GM19372 (cell line): ENCODE data around the gene ZBTB16.

Source experiments
- ATAC-seq: cut with Tn5 transposase; IDR thresholded peaks from one replicate; pipeline ENCODE4 v1.9.1; 2021; ENCODE audit warnings: mild to moderate bottlenecking, low read depth, moderate library complexity; ENCODE audit not compliant: unreplicated experiment

The ZBTB16 gene

GRCh38 chr11:114063149-114063828 is 3.8 kb downstream of the ZBTB16 start:
- ATAC-seq: no peak

- ATAC-seq: no peak
These were observed 4.3 kb downstream of the ZBTB16 start for GRCh38 chr11:114063829-114064201.

GRCh38 chr11:114064216-114064615 is 4.7 kb downstream of the ZBTB16 start:
- ATAC-seq: no peak

GRCh38 chr11:114065094-114065493 is 5.6 kb downstream of the ZBTB16 start:
- ATAC-seq: no peak

- no peak for ATAC-seq
These were observed 6.6 kb downstream of the ZBTB16 start for GRCh38 chr11:114066046-114066648.

GRCh38 chr11:114068327-114068726 is 8.8 kb downstream of the ZBTB16 start:
- ATAC-seq: no peak

- ATAC-seq: no peak
These were observed 11.1 kb downstream of the ZBTB16 start for GRCh38 chr11:114070464-114071139.

- ATAC-seq: no peak
These were observed 13.7 kb downstream of the ZBTB16 start for GRCh38 chr11:114073007-114073827.

- ATAC-seq: no peak
These were observed 14.4 kb downstream of the ZBTB16 start for GRCh38 chr11:114073828-114074381.

- no peak for ATAC-seq
These were observed 15.2 kb downstream of the ZBTB16 start for GRCh38 chr11:114074546-114075343.

GRCh38 chr11:114075344-114075610 is 15.8 kb downstream of the ZBTB16 start:
- ATAC-seq: no peak

GRCh38 chr11:114075891-114076441 is 16.5 kb downstream of the ZBTB16 start:
- no peak for ATAC-seq

GRCh38 chr11:114076921-114077331 is 17.4 kb downstream of the ZBTB16 start:
- no peak for ATAC-seq

GRCh38 chr11:114077482-114078305 is 18.2 kb downstream of the ZBTB16 start:
- ATAC-seq: no peak

- no peak for ATAC-seq
These were observed 18.9 kb downstream of the ZBTB16 start for GRCh38 chr11:114078423-114078822.

GRCh38 chr11:114079511-114080065 is 20.1 kb downstream of the ZBTB16 start:
- ATAC-seq: no peak

- no peak for ATAC-seq
These were observed 20.7 kb downstream of the ZBTB16 start for GRCh38 chr11:114080219-114080618.

- no peak for ATAC-seq
These were observed 21.3 kb downstream of the ZBTB16 start for GRCh38 chr11:114080769-114081168.
